Type B pancreatic cell (in vitro differentiated cells): ENCODE measurements around the gene RAB4B. TPM values are rescaled to one million over a fixed set of nuclear protein-coding genes. Genes with fewer than 3 reads are reported as not detected.
"Not testable (repeated sequence)": the region's sequence is repeated elsewhere in the genome, so short reads cannot be mapped to it uniquely, and the experiment has no call there.

Experiments used
- DNase-seq: peaks from one replicate; pipeline ENCODE4 v3.0.0; 2021; ENCODE audit warnings: mixed read lengths; ENCODE audit not compliant: unreplicated experiment; ENCODE audit errors: extremely low spot score
- H3K27ac Mint-ChIP-seq: 2 replicates; pipeline ENCODE4 v1.8.0; 2021; ENCODE audit warnings: mild to moderate bottlenecking, mixed read lengths
- H3K27me3 Mint-ChIP-seq: 2 replicates; pipeline ENCODE4 v1.8.0; 2021; ENCODE audit warnings: mixed read lengths
- H3K36me3 Mint-ChIP-seq: 2 replicates; pipeline ENCODE4 v1.8.0; 2021; ENCODE audit warnings: mixed read lengths
- H3K4me1 Mint-ChIP-seq: one replicate; pipeline ENCODE4 v1.8.0; 2021; ENCODE audit warnings: mixed read lengths; ENCODE audit not compliant: unreplicated experiment
- H3K4me3 Mint-ChIP-seq: 2 replicates; pipeline ENCODE4 v1.8.0; 2021; ENCODE audit warnings: mild to moderate bottlenecking, mixed read lengths
- H3K9me3 Mint-ChIP-seq: 2 replicates; pipeline ENCODE4 v1.8.0; 2021; ENCODE audit warnings: mixed read lengths
- CTCF ChIP-seq: fragments of 200-600 bp; sonication (generic); conservative IDR thresholded peaks from 2 replicates; pipeline ENCODE4 v1.5.0; 2021; ENCODE audit warnings: antibody characterized with exemption, mild to moderate bottlenecking
- total RNA-seq: library from RNA; stranded (reverse); gene quantifications from 2 replicates; pipeline ENCODE4 v1.2.1, GENCODE V29; 2021; ENCODE audit warnings: low replicate concordance

Gene RAB4B
- total RNA-seq, 1 donor from 2014 or later = 10.4 TPM

- Mint-ChIP-seq H3K27me3 (peaks cover 8% of the 10 kb centered on the region), H3K4me3 (peak overlapping the region; percentile 76), H3K27ac (peak overlapping the region; percentile 95), H3K4me1 (peaks cover 46% of the 10 kb centered on the region), H3K36me3 (peaks cover 15% of the 10 kb centered on the region), H3K9me3 (no peaks in the 10 kb centered on the region)
- TF ChIP-seq CTCF = no peak
- DNase-seq = no peak
These were observed 32.1 kb downstream of the RAB4B start for GRCh38 chr19:40810160-40810559.

GRCh38 chr19:40810649-40811408 is 32.8 kb downstream of the RAB4B start:
- not testable (repeated sequence) for H3K9me3 Mint-ChIP-seq, DNase-seq
- Mint-ChIP-seq H3K4me1 (peaks cover 47% of the 10 kb centered on the region), H3K27me3 (peaks cover 12% of the 10 kb centered on the region), H3K27ac (peak overlapping the region; percentile 95), H3K36me3 (peaks cover 15% of the 10 kb centered on the region), H3K4me3 (peak overlapping the region; percentile 96)
- TF ChIP-seq CTCF = peak; percentile 33

DNA sequence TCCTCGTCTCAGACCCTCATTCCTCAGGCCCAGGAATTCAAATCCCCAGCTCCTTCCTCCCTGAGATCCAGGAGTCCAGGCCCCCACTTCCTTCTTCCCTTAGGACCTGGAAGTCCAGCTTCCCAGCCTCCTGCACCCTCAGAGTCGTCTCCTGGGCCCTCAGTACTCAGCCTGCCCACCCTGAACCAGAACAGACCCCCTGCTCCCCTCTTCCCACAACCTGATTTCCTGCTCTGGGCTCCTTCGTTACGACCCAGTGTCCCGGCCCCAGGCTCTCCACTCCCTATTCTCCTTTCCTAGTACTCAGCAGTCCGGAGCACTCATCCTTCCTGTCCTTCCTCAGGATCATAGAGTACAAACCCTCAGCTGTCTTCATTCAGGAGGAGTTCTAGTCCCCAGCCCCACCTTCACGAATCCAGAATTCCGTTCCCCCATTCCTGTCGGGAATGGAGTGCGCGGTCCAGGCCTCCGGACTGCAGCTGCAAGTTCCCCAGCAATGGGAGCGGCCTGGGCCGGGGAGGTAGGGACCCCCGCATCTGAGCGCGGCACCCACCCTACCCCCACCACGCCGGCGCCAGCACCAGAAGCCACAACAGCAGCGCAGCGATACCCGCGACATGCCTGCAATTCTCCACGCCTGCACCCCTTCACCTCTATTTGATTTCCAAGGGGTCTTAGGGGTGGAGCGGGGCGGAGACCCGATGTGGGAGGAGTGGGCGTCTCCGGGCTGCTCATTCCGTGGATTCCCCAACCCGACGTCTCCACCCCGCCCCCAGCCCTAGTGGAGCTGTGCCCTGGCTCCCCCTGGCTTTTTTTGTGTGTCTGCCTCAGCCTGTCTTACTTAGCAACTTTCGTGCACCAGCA is 33.7 kb downstream of the RAB4B start:
- peaks cover 13% of the 10 kb centered on the region for H3K36me3 Mint-ChIP-seq
- peak overlapping the region; percentile 96 for H3K4me3 Mint-ChIP-seq
- H3K27ac Mint-ChIP-seq = peak overlapping the region; percentile 95
- TF ChIP-seq CTCF = no peak
- no peak for DNase-seq
- peaks cover 15% of the 10 kb centered on the region for H3K27me3 Mint-ChIP-seq
- H3K4me1 Mint-ChIP-seq = peaks cover 40% of the 10 kb centered on the region
- H3K9me3 Mint-ChIP-seq = no peaks in the 10 kb centered on the region

DNA sequence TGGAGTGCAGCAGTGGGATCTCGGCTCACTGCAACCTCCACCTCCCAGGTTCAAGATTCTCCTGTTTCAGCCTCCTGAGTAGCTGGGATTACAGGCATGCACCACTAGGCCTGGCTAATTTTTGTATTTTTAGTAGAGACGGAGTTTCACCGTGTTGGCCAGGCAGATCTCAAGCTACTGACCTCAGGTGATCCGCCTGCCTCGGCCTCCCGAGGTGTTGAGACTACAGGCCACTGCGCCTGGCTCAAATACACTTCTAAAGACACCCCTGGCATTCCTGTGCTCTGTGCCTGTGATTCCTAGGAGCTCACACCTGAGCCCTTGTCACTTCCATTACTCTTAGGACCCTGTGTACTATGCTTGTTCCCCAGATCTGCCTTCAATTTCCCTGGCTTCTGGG is 34.5 kb downstream of the RAB4B start:
- peaks cover 15% of the 10 kb centered on the region for H3K27me3 Mint-ChIP-seq
- not testable (repeated sequence) for H3K36me3 Mint-ChIP-seq, H3K9me3 Mint-ChIP-seq, DNase-seq
- peak overlapping the region; percentile 96 for H3K4me3 Mint-ChIP-seq
- peak overlapping the region; percentile 95 for H3K27ac Mint-ChIP-seq
- H3K4me1 Mint-ChIP-seq = peaks cover 32% of the 10 kb centered on the region

- Mint-ChIP-seq H3K27me3 (peaks cover 15% of the 10 kb centered on the region), H3K36me3 (peaks cover 5% of the 10 kb centered on the region), H3K4me1 (peaks cover 29% of the 10 kb centered on the region), H3K9me3 (no peaks in the 10 kb centered on the region), H3K4me3 (peak overlapping the region; percentile 96), H3K27ac (peak overlapping the region; percentile 95)
- no peak for DNase-seq
- TF ChIP-seq CTCF = no peak
These were observed 35.1 kb downstream of the RAB4B start for GRCh38 chr19:40813182-40813581.

GRCh38 chr19:40815223-40815622 is 37.2 kb downstream of the RAB4B start:
- no peak overlapping the region for H3K4me3 Mint-ChIP-seq
- peak overlapping the region; percentile 54 for H3K27ac Mint-ChIP-seq
- H3K9me3 Mint-ChIP-seq = no peaks in the 10 kb centered on the region
- peaks cover 5% of the 10 kb centered on the region for H3K36me3 Mint-ChIP-seq
- peaks cover 15% of the 10 kb centered on the region for H3K27me3 Mint-ChIP-seq
- TF ChIP-seq CTCF = no peak
- peaks cover 41% of the 10 kb centered on the region for H3K4me1 Mint-ChIP-seq
- DNase-seq = no peak
